ENCODE measurements around the gene ACBD3. TPM values are rescaled to one million over a fixed set of nuclear protein-coding genes. Genes with fewer than 3 reads are reported as not detected.

ACBD3 gene
- total and polyA plus RNA-seq, 10 of the 15 experiments (the other 5 are each of a cell fraction or from before 2014, with no cell fraction given), result 7.5 to 27.9 (median 20.3) TPM

GRCh38 chr1:226199971-226200370 is 13.4 kb upstream of the ACBD3 start:
- ChIA-PET CTCF (interaction anchor here (1.0 to 16.0 kb wide), 10 partner anchors 19 to 226 kb away, joined by 3 to 505 read pairs (median 5); partner anchors contain the start of gene MIXL1), POLR2A (interaction anchor here (1.2 kb wide), 1 partner anchor 74 kb away, joined by 4 read pairs; no protein-coding TSS in a partner anchor), RAD21 (ENCODE audit: unreplicated experiment) (interaction anchor here (0.8 to 3.6 kb wide), 10 partner anchors 14 to 433 kb away, joined by 3 to 46 read pairs (median 3); partner anchors contain the start of gene LIN9), SMC1A (ENCODE audit: uncharacterized antibody, unreplicated experiment) (interaction anchor here (1.1 to 9.5 kb wide), 7 partner anchors 12 to 206 kb away, joined by 3 to 213 read pairs (median 4); no protein-coding TSS in a partner anchor)
- Histone ChIP-seq H3K9me3 (replicated peaks; ENCODE audit: control insufficient read depth, insufficient read depth, low read length) (no peaks in the 10 kb centered on the region), H3K27ac (ENCODE audit: control insufficient read depth, insufficient read depth) (no peak overlapping the region), H2AFZ (ENCODE audit: control insufficient read depth, low read depth, low read length) (no peak overlapping the region), H3K9ac (ENCODE audit: control insufficient read depth, insufficient read depth, low read length) (no peak overlapping the region), H3K4me1 (ENCODE audit: control insufficient read depth, insufficient read depth, low read length) (peaks cover 3% of the 10 kb centered on the region; the same call in 1 of the 2 replicates), H3K27me3 (replicated peaks in 1 of 2; ENCODE audit: control insufficient read depth in 2 of 2, insufficient read depth in 2 of 2, low read length in 1 of 2) (no peaks in the 10 kb centered on the region; a peak in 1 of 4 replicates), H3K36me3 (ENCODE audit: control insufficient read depth in 2 of 2, insufficient read depth in 2 of 2, low read length in 1 of 2) (no peaks in the 10 kb centered on the region), H3K4me3 (no peak overlapping the region), H4K20me1 (ENCODE audit: control insufficient read depth, insufficient read depth) (no peaks in the 10 kb centered on the region), H3K4me2 (ENCODE audit: control insufficient read depth, insufficient read depth) (no peak overlapping the region), H3K79me2 (ENCODE audit: control insufficient read depth, insufficient read depth, low read length) (no peaks in the 10 kb centered on the region)
- intact Hi-C loops (cut with micrococcal nuclease; ENCODE audit: unreplicated experiment), result no loop called here
- ATAC-seq (no peak), FAIRE-seq (no peak), DNase-seq (ENCODE audit: low read depth, low spot score) (no peak)
- TF ChIP-seq MYC (IDR thresholded peaks at IDR 0.05; ENCODE audit: insufficient read depth, insufficient read length, insufficient replicate concordance, low read length, severe bottlenecking) (no peak), JUNB (IDR thresholded peaks at IDR 0.05) (no peak), STAT1 (conservative IDR thresholded peaks at IDR 0.05) (no peak), RCOR1 (conservative IDR thresholded peaks at IDR 0.05; ENCODE audit: low read depth, low read length) (no peak), FOXK2 (IDR thresholded peaks at IDR 0.05) (no peak)
- WGBS (ENCODE audit: insufficient coverage, insufficient replicate concordance, low lambda C conversion rate, missing lambda C conversion rate), result 0% methylated on average over 2 of the region's 2 CpGs
- no TSS peak for BruUV-seq (replicated peaks)
- in situ Hi-C loops (cut with MboI), result no loop called here

- 92% methylated on average over 1 of the region's 1 CpG for WGBS (ENCODE audit: insufficient coverage, insufficient replicate concordance, low lambda C conversion rate, missing lambda C conversion rate)
- RAD21 ChIA-PET (ENCODE audit: unreplicated experiment), result interaction anchor here (2.0 to 6.1 kb wide), 2 partner anchors 62 to 71 kb away, joined by 4 to 118 read pairs; no protein-coding TSS in a partner anchor
- SMC1A ChIA-PET (ENCODE audit: uncharacterized antibody, unreplicated experiment), result interaction anchor here (0.5 to 9.5 kb wide), 3 partner anchors 62 to 233 kb away, joined by 3 to 213 read pairs (median 4); no protein-coding TSS in a partner anchor
- POLR2A ChIA-PET, result interaction anchor here (1.0 kb wide), 1 partner anchor 70 kb away, joined by 3 read pairs; no protein-coding TSS in a partner anchor
- BruUV-seq (replicated peaks), result no TSS peak
- CTCF ChIA-PET, result interaction anchor here (1.5 to 16.0 kb wide), 4 partner anchors 11 to 67 kb away, joined by 3 to 505 read pairs (median 4); no protein-coding TSS in a partner anchor
- FAIRE-seq (no peak), DNase-seq (ENCODE audit: low read depth, low spot score) (no peak), ATAC-seq (no peak)
- no peak overlapping the region for H2AFZ ChIP-seq (ENCODE audit: control insufficient read depth, low read depth, low read length)
- no peak overlapping the region for H3K4me2 ChIP-seq (ENCODE audit: control insufficient read depth, insufficient read depth)
- TF ChIP-seq, protein P1, sequence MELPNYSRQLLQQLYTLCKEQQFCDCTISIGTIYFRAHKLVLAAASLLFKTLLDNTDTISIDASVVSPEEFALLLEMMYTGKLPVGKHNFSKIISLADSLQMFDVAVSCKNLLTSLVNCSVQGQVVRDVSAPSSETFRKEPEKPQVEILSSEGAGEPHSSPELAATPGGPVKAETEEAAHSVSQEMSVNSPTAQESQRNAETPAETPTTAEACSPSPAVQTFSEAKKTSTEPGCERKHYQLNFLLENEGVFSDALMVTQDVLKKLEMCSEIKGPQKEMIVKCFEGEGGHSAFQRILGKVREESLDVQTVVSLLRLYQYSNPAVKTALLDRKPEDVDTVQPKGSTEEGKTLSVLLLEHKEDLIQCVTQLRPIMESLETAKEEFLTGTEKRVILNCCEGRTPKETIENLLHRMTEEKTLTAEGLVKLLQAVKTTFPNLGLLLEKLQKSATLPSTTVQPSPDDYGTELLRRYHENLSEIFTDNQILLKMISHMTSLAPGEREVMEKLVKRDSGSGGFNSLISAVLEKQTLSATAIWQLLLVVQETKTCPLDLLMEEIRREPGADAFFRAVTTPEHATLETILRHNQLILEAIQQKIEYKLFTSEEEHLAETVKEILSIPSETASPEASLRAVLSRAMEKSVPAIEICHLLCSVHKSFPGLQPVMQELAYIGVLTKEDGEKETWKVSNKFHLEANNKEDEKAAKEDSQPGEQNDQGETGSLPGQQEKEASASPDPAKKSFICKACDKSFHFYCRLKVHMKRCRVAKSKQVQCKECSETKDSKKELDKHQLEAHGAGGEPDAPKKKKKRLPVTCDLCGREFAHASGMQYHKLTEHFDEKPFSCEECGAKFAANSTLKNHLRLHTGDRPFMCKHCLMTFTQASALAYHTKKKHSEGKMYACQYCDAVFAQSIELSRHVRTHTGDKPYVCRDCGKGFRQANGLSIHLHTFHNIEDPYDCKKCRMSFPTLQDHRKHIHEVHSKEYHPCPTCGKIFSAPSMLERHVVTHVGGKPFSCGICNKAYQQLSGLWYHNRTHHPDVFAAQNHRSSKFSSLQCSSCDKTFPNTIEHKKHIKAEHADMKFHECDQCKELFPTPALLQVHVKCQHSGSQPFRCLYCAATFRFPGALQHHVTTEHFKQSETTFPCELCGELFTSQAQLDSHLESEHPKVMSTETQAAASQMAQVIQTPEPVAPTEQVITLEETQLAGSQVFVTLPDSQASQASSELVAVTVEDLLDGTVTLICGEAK (IDR thresholded peaks at IDR 0.05; ENCODE audit: borderline replicate concordance), result no peak
- no peak for TF ChIP-seq MEF2B (IDR thresholded peaks at IDR 0.05; ENCODE audit: partially characterized antibody, poor library complexity, severe bottlenecking)
- TF ChIP-seq, protein P2, sequence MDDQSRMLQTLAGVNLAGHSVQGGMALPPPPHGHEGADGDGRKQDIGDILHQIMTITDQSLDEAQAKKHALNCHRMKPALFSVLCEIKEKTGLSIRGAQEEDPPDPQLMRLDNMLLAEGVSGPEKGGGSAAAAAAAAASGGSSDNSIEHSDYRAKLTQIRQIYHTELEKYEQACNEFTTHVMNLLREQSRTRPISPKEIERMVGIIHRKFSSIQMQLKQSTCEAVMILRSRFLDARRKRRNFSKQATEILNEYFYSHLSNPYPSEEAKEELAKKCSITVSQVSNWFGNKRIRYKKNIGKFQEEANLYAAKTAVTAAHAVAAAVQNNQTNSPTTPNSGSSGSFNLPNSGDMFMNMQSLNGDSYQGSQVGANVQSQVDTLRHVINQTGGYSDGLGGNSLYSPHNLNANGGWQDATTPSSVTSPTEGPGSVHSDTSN (IDR thresholded peaks at IDR 0.05; ENCODE audit: insufficient replicate concordance, low read depth, low read length), result no peak
- no peak for TF ChIP-seq DPF2 (IDR thresholded peaks at IDR 0.05)
- H3K4me3 ChIP-seq, result no peak overlapping the region
- no peak overlapping the region for H3K9ac ChIP-seq (ENCODE audit: control insufficient read depth, insufficient read depth, low read length)
- H3K27ac ChIP-seq (ENCODE audit: control insufficient read depth, insufficient read depth), result no peak overlapping the region
- H3K9me3 ChIP-seq (replicated peaks; ENCODE audit: control insufficient read depth, insufficient read depth, low read length), result no peaks in the 10 kb centered on the region
- no peaks in the 10 kb centered on the region for H3K79me2 ChIP-seq (ENCODE audit: control insufficient read depth, insufficient read depth, low read length)
- no peaks in the 10 kb centered on the region for H3K36me3 ChIP-seq (ENCODE audit: control insufficient read depth in 2 of 2, insufficient read depth in 2 of 2, low read length in 1 of 2)
- intact Hi-C loops (cut with micrococcal nuclease; ENCODE audit: unreplicated experiment), result no loop called here
- no peaks in the 10 kb centered on the region for H4K20me1 ChIP-seq (ENCODE audit: control insufficient read depth, insufficient read depth)
- no peaks in the 10 kb centered on the region; a peak in 1 of 4 replicates for H3K27me3 ChIP-seq (replicated peaks in 1 of 2; ENCODE audit: control insufficient read depth in 2 of 2, insufficient read depth in 2 of 2, low read length in 1 of 2)
- no peaks in the 10 kb centered on the region for H3K4me1 ChIP-seq (ENCODE audit: control insufficient read depth, insufficient read depth, low read length)
- in situ Hi-C loops (cut with MboI), result no loop called here
Measured at GRCh38 chr1:226195144-226195543, 8.6 kb upstream of the ACBD3 start.

Measured in GM12878 (cell line).